H1 (cell line): ENCODE measurements around the gene ASTN2. TPM values are rescaled to one million over a fixed set of nuclear protein-coding genes. Genes with fewer than 3 reads are reported as not detected.

Experiments used
- CTCF ChIA-PET: fragments of 300-600 bp; sonication (Branson Sonifier 250); formaldehyde crosslinking; loops from one replicate; lab custom pipeline; 2021; ENCODE audit not compliant: partially characterized antibody; lab: Charles Lee
- POLR2A ChIA-PET: fragments of 300-600 bp; sonication (Branson Sonifier 250); formaldehyde crosslinking; loops from one replicate; lab custom pipeline; 2021; ENCODE audit warnings: inconsistent platforms; ENCODE audit not compliant: partially characterized antibody; lab: Charles Lee
- DNase-seq, 2 experiments: peaks; one replicate each; pipeline versions ENCODE4 v3.0.0 to v3.0.0-alpha.2; 2010 to 2022; ENCODE audit warnings: low spot score in 2 of 2, low read depth in 1 of 2, mixed read lengths in 1 of 2
- FAIRE-seq: peaks from 2 replicates; lab custom pipeline; 2011; peaks lifted over from hg19 to GRCh38; lab: Jason Lieb, UNC
- H2AFZ ChIP-seq: 2 replicates; pipeline ENCODE4 v1.8.1; 2012; ENCODE audit warnings: low read length, inconsistent platforms
- H2AK5ac ChIP-seq: 2 replicates; pipeline ENCODE4 v1.6.1; 2013; ENCODE audit warnings: low read depth, low read length
- H2BK120ac ChIP-seq: replicated peaks from 2 replicates; pipeline ENCODE3; 2013; ENCODE audit warnings: low read depth, low read length, inconsistent platforms
- H2BK12ac ChIP-seq: 2 replicates; pipeline ENCODE4 v1.6.1; 2013; ENCODE audit warnings: low read depth, low read length
- H2BK15ac ChIP-seq: 2 replicates; pipeline ENCODE4 v1.6.1; 2013; ENCODE audit warnings: low read length
- H2BK20ac ChIP-seq: 2 replicates; pipeline ENCODE4 v1.6.1; 2013; ENCODE audit warnings: low read length
- H2BK5ac ChIP-seq: 2 replicates; pipeline ENCODE4 v1.6.1; 2013; ENCODE audit warnings: low read depth, low read length
- H3K14ac ChIP-seq: 2 replicates; pipeline ENCODE4 v1.6.1; 2013; ENCODE audit warnings: inconsistent platforms; ENCODE audit not compliant: insufficient read length
- H3K18ac ChIP-seq: 2 replicates; pipeline ENCODE4 v1.6.1; 2013; ENCODE audit warnings: low read length; ENCODE audit errors: extremely low read depth
- H3K23ac ChIP-seq: 2 replicates; pipeline ENCODE4 v1.6.1; 2013; ENCODE audit warnings: inconsistent platforms; ENCODE audit not compliant: insufficient read length
- H3K23me2 ChIP-seq: 2 replicates; pipeline ENCODE4 v1.6.1; 2013; ENCODE audit warnings: low read depth, low read length
- H3K27ac ChIP-seq: 2 replicates; pipeline ENCODE4 v1.6.1; 2011; ENCODE audit warnings: low read depth, low read length, inconsistent platforms
- H3K27me3 ChIP-seq, 4 experiments: replicated peaks in 1 of 4; 1 replicate in 1 of 4; 2 replicates in 3 of 4; pipeline versions ENCODE4 v1.6.1 to v1.8.1; 2011 to 2013; ENCODE audit warnings: low read length in 3 of 4, mild to moderate bottlenecking in 3 of 4, inconsistent platforms in 2 of 4, mixed read lengths in 2 of 4, moderate library complexity in 1 of 4; ENCODE audit not compliant: control insufficient read depth in 3 of 4, insufficient read depth in 3 of 4; ENCODE audit errors: extremely low read depth in 1 of 4
- H3K36me3 ChIP-seq, 4 experiments: 2 replicates each; pipeline versions ENCODE4 v1.6.1 to v1.8.1; 2011 to 2013; ENCODE audit warnings: mild to moderate bottlenecking in 4 of 4, low read length in 3 of 4, moderate library complexity in 2 of 4, control low read depth in 1 of 4, inconsistent platforms in 1 of 4; ENCODE audit not compliant: insufficient read depth in 4 of 4, control insufficient read depth in 2 of 4
- H3K4ac ChIP-seq: replicated peaks from 2 replicates; pipeline ENCODE3; 2013; ENCODE audit warnings: low read length, low read depth, mixed read lengths, inconsistent platforms; ENCODE audit not compliant: insufficient read length
- H3K4me1 ChIP-seq, 4 experiments: replicated peaks in 1 of 4; 1 replicate in 1 of 4; 2 replicates in 3 of 4; pipeline versions ENCODE4 v1.6.1 to v1.8.1; 2011 to 2013; ENCODE audit warnings: low read length in 3 of 4, inconsistent platforms in 2 of 4, mixed read lengths in 1 of 4; ENCODE audit not compliant: insufficient read depth in 4 of 4, control insufficient read depth in 3 of 4
- H3K4me2 ChIP-seq, 2 experiments: 2 replicates each; pipeline versions ENCODE4 v1.6.1 to v1.8.1; 2011 to 2013; ENCODE audit warnings: low read depth in 2 of 2, low read length in 2 of 2, control low read depth in 1 of 2, inconsistent platforms in 1 of 2, mild to moderate bottlenecking in 1 of 2; ENCODE audit not compliant: insufficient read depth in 1 of 2
- H3K4me3 ChIP-seq, 4 experiments: fragments of 200-600, 300-600 bp in 1 of 4; sonication (generic), shearing (Covaris generic), sonication (Bioruptor Twin) in 1 of 4; 2 replicates each; pipeline versions ENCODE4 v1.5.1 to v1.8.1; 2011 to 2016; ENCODE audit warnings: low read length in 4 of 4, low read depth in 3 of 4, control low read depth in 2 of 4, inconsistent platforms in 2 of 4, mild to moderate bottlenecking in 2 of 4, mixed read lengths in 1 of 4, moderate library complexity in 1 of 4; ENCODE audit not compliant: insufficient read depth in 2 of 4; ENCODE audit errors: extremely low read depth in 1 of 4
- H3K56ac ChIP-seq: replicated peaks from 2 replicates; pipeline ENCODE3; 2013; ENCODE audit warnings: low read depth, mild to moderate bottlenecking, mixed read lengths, low read length, inconsistent platforms; ENCODE audit not compliant: insufficient read length
- H3K79me1 ChIP-seq: 2 replicates; pipeline ENCODE4 v1.6.1; 2013; ENCODE audit warnings: low read depth, low read length, control low read depth
- H3K79me2 ChIP-seq, 2 experiments: 2 replicates each; pipeline versions ENCODE4 v1.6.1 to v1.8.1; 2012 to 2013; ENCODE audit warnings: low read length in 2 of 2, mild to moderate bottlenecking in 2 of 2, inconsistent platforms in 1 of 2; ENCODE audit not compliant: insufficient read depth in 2 of 2, control insufficient read depth in 1 of 2
- H3K9ac ChIP-seq, 4 experiments: replicated peaks in 1 of 4; 1 replicate in 1 of 4; 2 replicates in 3 of 4; pipeline versions ENCODE4 v1.6.1 to v1.8.1; 2011 to 2013; ENCODE audit warnings: low read depth in 3 of 4, low read length in 3 of 4, control low read depth in 2 of 4, mild to moderate bottlenecking in 2 of 4, moderate library complexity in 2 of 4, inconsistent platforms in 1 of 4; ENCODE audit errors: extremely low read depth in 1 of 4
- H3K9me3 ChIP-seq, 2 experiments: 2 replicates each; pipeline versions ENCODE4 v1.6.1 to v1.8.1; 2012 to 2013; ENCODE audit warnings: mild to moderate bottlenecking in 2 of 2, moderate library complexity in 2 of 2, control low read depth in 1 of 2, inconsistent platforms in 1 of 2, low read depth in 1 of 2, low read length in 1 of 2, mixed read lengths in 1 of 2; ENCODE audit not compliant: insufficient read depth in 2 of 2
- H4K20me1 ChIP-seq, 2 experiments: replicated peaks in 1 of 2; 2 replicates each; pipeline versions ENCODE3 to v1.8.1; 2011 to 2013; ENCODE audit warnings: inconsistent platforms in 2 of 2, low read length in 2 of 2, mild to moderate bottlenecking in 1 of 2; ENCODE audit not compliant: insufficient read depth in 2 of 2, control insufficient read depth in 1 of 2
- H4K5ac ChIP-seq: 2 replicates; pipeline ENCODE4 v1.6.1; 2013; ENCODE audit warnings: low read length, low read depth, mixed read lengths, inconsistent platforms; ENCODE audit not compliant: insufficient read length
- H4K8ac ChIP-seq: 2 replicates; pipeline ENCODE4 v1.8.0; 2013; ENCODE audit warnings: mild to moderate bottlenecking, moderate library complexity, low read length, inconsistent platforms; ENCODE audit not compliant: insufficient read depth; ENCODE audit errors: extremely low read depth
- H4K91ac ChIP-seq: replicated peaks from 2 replicates; pipeline ENCODE3; 2013; ENCODE audit warnings: low read length, mixed read lengths, inconsistent platforms; ENCODE audit not compliant: insufficient read length
- HDAC2 ChIP-seq, 2 experiments: fragments of 300-600 bp in 1 of 2; sonication (generic) in 1 of 2; IDR thresholded peaks; 2 replicates each; pipeline ENCODE4 v1.6.1; 2011 to 2012; ENCODE audit warnings: low read depth in 2 of 2, low read length in 2 of 2, mild to moderate bottlenecking in 2 of 2, moderate library complexity in 2 of 2, borderline replicate concordance in 1 of 2, inconsistent platforms in 1 of 2
- POLR2AphosphoS5 ChIP-seq: IDR thresholded peaks from 2 replicates; pipeline ENCODE4 v1.6.1; 2011; ENCODE audit warnings: low read depth, low read length
- SUZ12 ChIP-seq: fragments of 200-600 bp; sonication (generic); IDR thresholded peaks from 2 replicates; pipeline ENCODE4 v1.6.1; 2012; ENCODE audit warnings: mild to moderate bottlenecking, inconsistent platforms, low read length, moderate library complexity, mixed read lengths
- WGBS, 2 experiments: shearing (Covaris generic) in 1 of 2; methylation state at CpG; one replicate each; pipeline versions ENCODE4 v1.1.6 to v1.1.7; 2013 to 2015; ENCODE audit warnings: low lambda C conversion rate in 2 of 2, mixed read lengths in 2 of 2, inconsistent platforms in 1 of 2, low coverage in 1 of 2, missing lambda C conversion rate in 1 of 2; ENCODE audit not compliant: insufficient replicate concordance in 2 of 2, insufficient coverage in 1 of 2, insufficient read length in 1 of 2; ENCODE audit errors: extremely low coverage in 1 of 2, missing lambda C conversion rate in 1 of 2; 5-methylcytosine and 5-hydroxymethylcytosine counted together
- polyA plus RNA-seq, 7 experiments: library from polyadenylated mRNA; depleted of rRNA in 3 of 7; stranded (reverse) in 5 of 7; unstranded in 2 of 7; fragments of >200 nt in 5 of 7; fragments of 200-250 nt in 2 of 7; gene quantifications; 1 replicate in 5 of 7; 2 replicates in 1 of 7; 4 replicates in 1 of 7; pipeline versions ENCODE4 v1.2.1 to v1.2.3, GENCODE V29; 2011 to 2013; ENCODE audit warnings: missing spikeins in 2 of 7, mixed read lengths in 2 of 7
- total RNA-seq: library from RNA; stranded (reverse); fragmentation: NEBNext Ultra II Directional; extraction: Animal tissue kit (Norgen Biotek cat#: 25700); gene quantifications from 2 replicates; pipeline ENCODE4 v1.2.1, GENCODE V29; 2021

Gene ASTN2
- total and polyA plus RNA-seq, 2 of the 8 experiments (the other 6 are each of a cell fraction or from before 2014, with no cell fraction given) = 8.2 to 13.7 TPM

DNA sequence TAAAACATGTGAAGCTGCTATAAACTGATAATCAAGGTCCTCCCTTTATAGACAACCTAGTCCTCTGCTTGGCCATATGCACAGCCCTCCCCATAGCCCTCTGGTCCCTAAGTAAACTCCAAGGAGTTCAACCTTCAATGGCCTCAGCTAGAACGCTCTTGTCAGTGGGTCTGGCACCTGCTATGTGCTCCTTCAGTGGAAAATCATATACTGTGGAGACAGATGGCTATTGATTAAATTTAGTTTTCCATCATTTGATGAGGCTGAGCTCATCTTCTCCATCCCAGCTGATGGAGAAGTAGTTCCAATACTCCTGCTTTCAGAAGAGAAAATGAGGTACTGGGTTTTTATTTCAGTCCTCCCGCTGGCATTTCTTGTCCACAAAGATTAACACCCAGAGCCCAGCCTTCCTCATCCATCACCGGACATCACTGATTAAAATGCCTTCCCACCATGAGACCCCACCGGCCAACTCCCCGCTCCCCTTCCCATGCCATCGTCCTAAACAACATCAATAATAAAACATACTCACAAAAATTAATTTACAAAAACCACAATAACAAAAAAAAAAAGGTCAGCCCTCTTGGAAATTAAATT is 593.1 kb downstream of the ASTN2 start:
- no peak overlapping the region for H2AK5ac ChIP-seq
- no peak overlapping the region for H3K18ac ChIP-seq
- no peaks in the 10 kb centered on the region for H3K79me2 ChIP-seq
- no peak overlapping the region for H3K14ac ChIP-seq
- no peak overlapping the region for H3K4me2 ChIP-seq
- no peak overlapping the region for H2AFZ ChIP-seq
- no peaks in the 10 kb centered on the region for H4K20me1 ChIP-seq
- no peak overlapping the region for H3K27ac ChIP-seq
- no peak overlapping the region for H4K5ac ChIP-seq
- CTCF ChIA-PET = interaction anchor here (1.4 to 1.5 kb wide), 2 partner anchors 39 to 58 kb away, joined by 3 to 8 read pairs; no protein-coding TSS in a partner anchor
- H3K9me3 ChIP-seq = no peaks in the 10 kb centered on the region
- WGBS, 2 experiments = 89 to 100% methylated on average over 3 to 6 of the region's 6 CpGs
- no peak for FAIRE-seq
- no peak overlapping the region for H3K4me3 ChIP-seq
- H2BK120ac ChIP-seq = no peak overlapping the region
- no peak overlapping the region for H4K91ac ChIP-seq
- H3K9ac ChIP-seq = no peak overlapping the region
- H2BK5ac ChIP-seq = no peak overlapping the region
- TF ChIP-seq SUZ12 = no peak
- no peak for TF ChIP-seq HDAC2 (IDR thresholded peaks at IDR 0.05; ENCODE audit: borderline replicate concordance in 1 of 2, low read depth in 2 of 2, low read length in 2 of 2)
- no peak for TF ChIP-seq POLR2AphosphoS5
- TF ChIP-seq, all 59 proteins: peak for 0
- Histone ChIP-seq H3K4me1 (no peaks in the 10 kb centered on the region; a peak in 2 of 7 replicates), H3K23me2 (no peaks in the 10 kb centered on the region), H3K79me1 (no peaks in the 10 kb centered on the region), H4K8ac (no peak overlapping the region), H2BK15ac (no peak overlapping the region), H2BK20ac (no peak overlapping the region), H3K27me3 (no peaks in the 10 kb centered on the region), H3K36me3 (no peaks in the 10 kb centered on the region), H3K4ac (no peak overlapping the region), H3K56ac (no peak overlapping the region), H2BK12ac (no peak overlapping the region), H3K23ac (no peak overlapping the region)
- POLR2A ChIA-PET = no interaction called here
- DNase-seq = no peak
